Measurements from ENCODE around the gene PSORS1C1. TPM values are rescaled to one million over a fixed set of nuclear protein-coding genes. Genes with fewer than 3 reads are reported as not detected.
"Not testable (repeated sequence)": the region's sequence is repeated elsewhere in the genome, so short reads cannot be mapped to it uniquely, and the experiment has no call there.

PSORS1C1 gene, protein sequence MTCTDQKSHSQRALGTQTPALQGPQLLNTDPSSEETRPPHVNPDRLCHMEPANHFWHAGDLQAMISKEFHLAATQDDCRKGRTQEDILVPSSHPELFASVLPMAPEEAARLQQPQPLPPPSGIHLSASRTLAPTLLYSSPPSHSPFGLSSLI
- polyA plus RNA-seq (2013, experiment 1 of 4) = not detected
- polyA plus RNA-seq (2013, experiment 2 of 4) = not detected
- not detected for polyA plus RNA-seq (2013, experiment 3 of 4)
- not detected for polyA plus RNA-seq (2013, experiment 4 of 4)

- no peaks in the 10 kb centered on the region for H3K9me3 ChIP-seq (ENCODE audit: control insufficient read depth, low read length)
- WGBS, 2 experiments = 78 to 79% methylated on average over 3 of the region's 3 CpGs
- no peaks in the 10 kb centered on the region for H3K36me3 ChIP-seq (ENCODE audit: control insufficient read depth, insufficient read depth, low read length)
- H3K4me3 ChIP-seq (ENCODE audit: insufficient read depth, low read depth, low read length) = no peak within 1 kb of the TSS
- H3K27ac ChIP-seq (ENCODE audit: insufficient read depth, low read depth, low read length, poor library complexity, severe bottlenecking) = no peak within 1 kb of the TSS
- no peaks in the 10 kb centered on the region for H3K27me3 ChIP-seq (ENCODE audit: control insufficient read depth, insufficient read depth, low read length, poor library complexity, severe bottlenecking)
- peaks cover 21% of the 10 kb centered on the region for H3K4me1 ChIP-seq (ENCODE audit: control insufficient read depth, insufficient read depth, low read length)
Observed at GRCh38 chr6:31114541-31114878, at the start of gene PSORS1C1. TSS of gene PSORS1C1 (plus strand) at chr6:31114800. CDS start at chr6:31129633, 14,833 bp downstream.

GRCh38 chr6:31065556-31065955 is 49.0 kb upstream of the PSORS1C1 start:
- Histone ChIP-seq H3K27me3 (ENCODE audit: control insufficient read depth, insufficient read depth, low read length, poor library complexity, severe bottlenecking) (no peaks in the 10 kb centered on the region), H3K27ac (ENCODE audit: insufficient read depth, low read depth, low read length, poor library complexity, severe bottlenecking) (no peak overlapping the region), H3K36me3 (ENCODE audit: control insufficient read depth, insufficient read depth, low read length) (no peaks in the 10 kb centered on the region), H3K4me1 (ENCODE audit: control insufficient read depth, insufficient read depth, low read length) (peaks cover 6% of the 10 kb centered on the region), H3K9me3 (ENCODE audit: control insufficient read depth, low read length) (no peaks in the 10 kb centered on the region), H3K4me3 (ENCODE audit: insufficient read depth, low read depth, low read length) (no peak overlapping the region)
- WGBS, 2 experiments = 68 to 77% methylated on average over 2 of the region's 2 CpGs

GRCh38 chr6:31067028-31067427 is 47.6 kb upstream of the PSORS1C1 start:
- 91 to 93% methylated on average over 32 of the region's 32 CpGs for WGBS, 2 experiments
- H3K4me1 ChIP-seq (ENCODE audit: control insufficient read depth, insufficient read depth, low read length) = peaks cover 13% of the 10 kb centered on the region
- not testable (repeated sequence) for H3K27ac ChIP-seq (ENCODE audit: insufficient read depth, low read depth, low read length, poor library complexity, severe bottlenecking)

GRCh38 chr6:31067891-31068668 is 46.5 kb upstream of the PSORS1C1 start:
- H3K9me3 ChIP-seq (ENCODE audit: control insufficient read depth, low read length); H3K4me3 ChIP-seq (ENCODE audit: insufficient read depth, low read depth, low read length); H3K27ac ChIP-seq (ENCODE audit: insufficient read depth, low read depth, low read length, poor library complexity, severe bottlenecking); H3K27me3 ChIP-seq (ENCODE audit: control insufficient read depth, insufficient read depth, low read length, poor library complexity, severe bottlenecking); H3K36me3 ChIP-seq (ENCODE audit: control insufficient read depth, insufficient read depth, low read length): not testable (repeated sequence)
- WGBS, 2 experiments = 96% methylated on average over 6 of the region's 11 CpGs
- H3K4me1 ChIP-seq (ENCODE audit: control insufficient read depth, insufficient read depth, low read length) = peaks cover 13% of the 10 kb centered on the region

More at GRCh38 chr6:31067028-31067427, 47.6 kb upstream of the PSORS1C1 start:
- H3K9me3 ChIP-seq (ENCODE audit: control insufficient read depth, low read length); H3K4me3 ChIP-seq (ENCODE audit: insufficient read depth, low read depth, low read length); H3K36me3 ChIP-seq (ENCODE audit: control insufficient read depth, insufficient read depth, low read length); H3K27me3 ChIP-seq (ENCODE audit: control insufficient read depth, insufficient read depth, low read length, poor library complexity, severe bottlenecking): not testable (repeated sequence)

- H3K4me3 ChIP-seq (ENCODE audit: insufficient read depth, low read depth, low read length) = no peak overlapping the region
- H3K27me3 ChIP-seq (ENCODE audit: control insufficient read depth, insufficient read depth, low read length, poor library complexity, severe bottlenecking) = no peaks in the 10 kb centered on the region
Observed at GRCh38 chr6:31068669-31069340, 45.8 kb upstream of the PSORS1C1 start.

GRCh38 chr6:31070711-31071197 is 43.8 kb upstream of the PSORS1C1 start:
- H3K27ac ChIP-seq (ENCODE audit: insufficient read depth, low read depth, low read length, poor library complexity, severe bottlenecking) = peak overlapping the region; percentile 80
- H3K9me3 ChIP-seq (ENCODE audit: control insufficient read depth, low read length) = no peaks in the 10 kb centered on the region
- H3K27me3 ChIP-seq (ENCODE audit: control insufficient read depth, insufficient read depth, low read length, poor library complexity, severe bottlenecking) = no peaks in the 10 kb centered on the region
- H3K4me1 ChIP-seq (ENCODE audit: control insufficient read depth, insufficient read depth, low read length) = peaks cover 13% of the 10 kb centered on the region
- 5 to 12% methylated on average over 6 of the region's 6 CpGs for WGBS, 2 experiments
- no peak overlapping the region for H3K4me3 ChIP-seq (ENCODE audit: insufficient read depth, low read depth, low read length)
- H3K36me3 ChIP-seq (ENCODE audit: control insufficient read depth, insufficient read depth, low read length) = no peaks in the 10 kb centered on the region

More at GRCh38 chr6:31068669-31069340, 45.8 kb upstream of the PSORS1C1 start:
- no peaks in the 10 kb centered on the region for H3K36me3 ChIP-seq (ENCODE audit: control insufficient read depth, insufficient read depth, low read length)
- 50 to 55% methylated on average over 11 to 13 of the region's 13 CpGs for WGBS, 2 experiments
- H3K27ac ChIP-seq (ENCODE audit: insufficient read depth, low read depth, low read length, poor library complexity, severe bottlenecking) = no peak overlapping the region
- no peaks in the 10 kb centered on the region for H3K9me3 ChIP-seq (ENCODE audit: control insufficient read depth, low read length)
- peaks cover 13% of the 10 kb centered on the region for H3K4me1 ChIP-seq (ENCODE audit: control insufficient read depth, insufficient read depth, low read length)

- WGBS, 2 experiments = 77 to 79% methylated on average over 4 of the region's 4 CpGs
- no peaks in the 10 kb centered on the region for H3K9me3 ChIP-seq (ENCODE audit: control insufficient read depth, low read length)
- H3K27me3 ChIP-seq (ENCODE audit: control insufficient read depth, insufficient read depth, low read length, poor library complexity, severe bottlenecking) = no peaks in the 10 kb centered on the region
- H3K4me1 ChIP-seq (ENCODE audit: control insufficient read depth, insufficient read depth, low read length) = peaks cover 11% of the 10 kb centered on the region
- H3K27ac ChIP-seq (ENCODE audit: insufficient read depth, low read depth, low read length, poor library complexity, severe bottlenecking) = no peak overlapping the region
- no peaks in the 10 kb centered on the region for H3K36me3 ChIP-seq (ENCODE audit: control insufficient read depth, insufficient read depth, low read length)
- no peak overlapping the region for H3K4me3 ChIP-seq (ENCODE audit: insufficient read depth, low read depth, low read length)
Observed at GRCh38 chr6:31074401-31074800, 40.2 kb upstream of the PSORS1C1 start.

DNA sequence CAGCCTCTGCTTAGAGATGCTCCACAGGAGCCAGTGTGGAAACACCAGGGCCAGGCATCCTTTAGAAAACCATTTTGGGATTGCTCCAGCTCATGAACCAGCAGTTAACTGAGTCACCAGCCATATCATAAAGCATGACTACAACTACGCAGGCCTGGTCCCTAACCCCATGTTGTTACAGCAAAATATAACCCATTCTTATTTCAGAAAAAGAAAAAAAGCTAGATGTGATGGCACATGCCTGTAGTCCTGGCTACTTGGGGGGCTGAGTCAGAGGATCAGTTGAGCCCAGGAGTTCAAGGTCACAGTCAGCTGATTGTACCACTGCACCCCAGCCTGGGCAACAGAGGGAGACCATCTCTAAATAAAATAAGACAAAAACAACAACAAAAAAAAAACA is 39.1 kb upstream of the PSORS1C1 start:
- Histone ChIP-seq H3K9me3 (ENCODE audit: control insufficient read depth, low read length) (no peaks in the 10 kb centered on the region), H3K27ac (ENCODE audit: insufficient read depth, low read depth, low read length, poor library complexity, severe bottlenecking) (no peak overlapping the region), H3K4me3 (ENCODE audit: insufficient read depth, low read depth, low read length) (no peak overlapping the region), H3K27me3 (ENCODE audit: control insufficient read depth, insufficient read depth, low read length, poor library complexity, severe bottlenecking) (no peaks in the 10 kb centered on the region), H3K36me3 (ENCODE audit: control insufficient read depth, insufficient read depth, low read length) (no peaks in the 10 kb centered on the region), H3K4me1 (ENCODE audit: control insufficient read depth, insufficient read depth, low read length) (peaks cover 11% of the 10 kb centered on the region)
- 100% methylated on average over 1 of the region's 1 CpG for WGBS, 2 experiments

DNA sequence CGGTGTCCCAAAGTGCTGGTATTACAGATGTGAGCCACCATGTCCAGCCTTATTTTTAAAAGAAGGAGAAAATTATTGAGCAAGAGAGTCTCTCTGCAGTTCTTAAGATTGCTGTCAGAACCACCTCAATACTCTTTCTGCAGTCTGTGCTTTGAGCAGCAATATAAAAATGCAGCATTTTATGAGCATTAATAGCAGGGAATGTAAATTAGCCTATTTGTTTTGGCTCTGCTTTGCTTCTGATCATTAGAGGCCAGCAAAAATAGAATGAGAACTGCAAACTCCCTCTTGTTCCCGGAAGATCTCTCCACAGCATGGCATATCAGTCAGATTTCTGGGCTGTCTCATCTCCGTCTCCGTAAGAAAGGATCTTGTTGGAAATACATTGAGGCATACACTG is 38.0 kb upstream of the PSORS1C1 start:
- no peaks in the 10 kb centered on the region for H3K36me3 ChIP-seq (ENCODE audit: control insufficient read depth, insufficient read depth, low read length)
- no peak overlapping the region for H3K4me3 ChIP-seq (ENCODE audit: insufficient read depth, low read depth, low read length)
- H3K4me1 ChIP-seq (ENCODE audit: control insufficient read depth, insufficient read depth, low read length) = peaks cover 4% of the 10 kb centered on the region
- 95 to 100% methylated on average over 4 of the region's 4 CpGs for WGBS, 2 experiments
- no peak overlapping the region for H3K27ac ChIP-seq (ENCODE audit: insufficient read depth, low read depth, low read length, poor library complexity, severe bottlenecking)
- no peaks in the 10 kb centered on the region for H3K9me3 ChIP-seq (ENCODE audit: control insufficient read depth, low read length)
- H3K27me3 ChIP-seq (ENCODE audit: control insufficient read depth, insufficient read depth, low read length, poor library complexity, severe bottlenecking) = no peaks in the 10 kb centered on the region

DNA sequence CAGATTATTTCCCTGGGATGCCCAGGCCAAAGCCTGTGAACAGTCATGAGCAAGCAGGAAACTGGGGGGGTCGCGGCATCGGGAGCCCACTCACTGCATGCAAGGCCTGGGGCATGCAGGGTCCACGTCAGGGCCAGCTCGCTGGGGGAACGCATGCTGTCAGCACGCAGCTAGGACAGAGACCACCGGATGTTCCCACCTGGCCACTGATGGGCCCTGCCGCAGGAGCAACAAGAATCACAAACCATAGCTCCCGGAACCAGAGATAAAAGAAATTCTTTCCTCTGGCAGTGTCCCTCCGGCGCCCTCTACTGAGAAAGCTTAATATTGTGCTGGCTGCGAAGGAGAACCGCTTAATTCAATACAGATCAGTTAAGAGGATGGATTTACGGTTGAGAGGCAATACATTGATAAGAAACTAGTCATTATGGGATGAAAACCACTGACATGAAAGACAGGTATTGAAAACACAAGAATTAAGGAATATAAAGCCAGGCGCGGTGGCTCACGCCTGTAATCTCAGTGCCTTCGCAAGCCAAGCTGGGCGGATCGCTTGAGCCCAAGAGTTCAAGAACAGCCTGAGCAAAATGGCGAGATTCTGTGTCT is 34.8 kb upstream of the PSORS1C1 start:
- Histone ChIP-seq H3K4me3 (ENCODE audit: insufficient read depth, low read depth, low read length) (peak overlapping the region; percentile 9), H3K4me1 (ENCODE audit: control insufficient read depth, insufficient read depth, low read length) (peaks cover 4% of the 10 kb centered on the region), H3K27ac (ENCODE audit: insufficient read depth, low read depth, low read length, poor library complexity, severe bottlenecking) (no peak overlapping the region), H3K9me3 (ENCODE audit: control insufficient read depth, low read length) (no peaks in the 10 kb centered on the region), H3K27me3 (ENCODE audit: control insufficient read depth, insufficient read depth, low read length, poor library complexity, severe bottlenecking) (no peaks in the 10 kb centered on the region), H3K36me3 (ENCODE audit: control insufficient read depth, insufficient read depth, low read length) (no peaks in the 10 kb centered on the region)
- WGBS, 2 experiments = 42% methylated on average over 22 of the region's 22 CpGs

Data from ectodermal cell (in vitro differentiated cells).